SU-DHL-6 (cell line): Measurements from ENCODE around the gene EPB41L2.

Experiments
- EZH2phosphoT487 ChIP-seq: fragments of 200-600 bp; sonication (generic), shearing (Covaris generic); conservative IDR thresholded peaks from 2 replicates; pipeline ENCODE4 v1.6.1; 2018; ENCODE audit warnings: mild to moderate bottlenecking, antibody characterized with exemption, low read length, moderate library complexity, mixed read lengths
- TF ChIP-seq, protein P1 (sequence below): fragments of 200-600 bp; sonication (generic); IDR thresholded peaks from one replicate; pipeline ENCODE4 v1.5.1; 2017; ENCODE audit warnings: antibody characterized with exemption, mild to moderate bottlenecking, low read length, moderate library complexity; ENCODE audit not compliant: insufficient read depth, poor library complexity, severe bottlenecking

- TF ChIP-seq, protein P1, sequence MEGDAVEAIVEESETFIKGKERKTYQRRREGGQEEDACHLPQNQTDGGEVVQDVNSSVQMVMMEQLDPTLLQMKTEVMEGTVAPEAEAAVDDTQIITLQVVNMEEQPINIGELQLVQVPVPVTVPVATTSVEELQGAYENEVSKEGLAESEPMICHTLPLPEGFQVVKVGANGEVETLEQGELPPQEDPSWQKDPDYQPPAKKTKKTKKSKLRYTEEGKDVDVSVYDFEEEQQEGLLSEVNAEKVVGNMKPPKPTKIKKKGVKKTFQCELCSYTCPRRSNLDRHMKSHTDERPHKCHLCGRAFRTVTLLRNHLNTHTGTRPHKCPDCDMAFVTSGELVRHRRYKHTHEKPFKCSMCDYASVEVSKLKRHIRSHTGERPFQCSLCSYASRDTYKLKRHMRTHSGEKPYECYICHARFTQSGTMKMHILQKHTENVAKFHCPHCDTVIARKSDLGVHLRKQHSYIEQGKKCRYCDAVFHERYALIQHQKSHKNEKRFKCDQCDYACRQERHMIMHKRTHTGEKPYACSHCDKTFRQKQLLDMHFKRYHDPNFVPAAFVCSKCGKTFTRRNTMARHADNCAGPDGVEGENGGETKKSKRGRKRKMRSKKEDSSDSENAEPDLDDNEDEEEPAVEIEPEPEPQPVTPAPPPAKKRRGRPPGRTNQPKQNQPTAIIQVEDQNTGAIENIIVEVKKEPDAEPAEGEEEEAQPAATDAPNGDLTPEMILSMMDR, result no peak
- no peak for TF ChIP-seq EZH2phosphoT487
Measured at GRCh38 chr6:130831607-130832006, 231.4 kb downstream of the EPB41L2 start.
